ENCODE measurements around the gene MALL.
"Not testable (repeated sequence)": the region's sequence is repeated elsewhere in the genome, so short reads cannot be mapped to it uniquely, and the experiment has no call there.

MALL gene

DNA sequence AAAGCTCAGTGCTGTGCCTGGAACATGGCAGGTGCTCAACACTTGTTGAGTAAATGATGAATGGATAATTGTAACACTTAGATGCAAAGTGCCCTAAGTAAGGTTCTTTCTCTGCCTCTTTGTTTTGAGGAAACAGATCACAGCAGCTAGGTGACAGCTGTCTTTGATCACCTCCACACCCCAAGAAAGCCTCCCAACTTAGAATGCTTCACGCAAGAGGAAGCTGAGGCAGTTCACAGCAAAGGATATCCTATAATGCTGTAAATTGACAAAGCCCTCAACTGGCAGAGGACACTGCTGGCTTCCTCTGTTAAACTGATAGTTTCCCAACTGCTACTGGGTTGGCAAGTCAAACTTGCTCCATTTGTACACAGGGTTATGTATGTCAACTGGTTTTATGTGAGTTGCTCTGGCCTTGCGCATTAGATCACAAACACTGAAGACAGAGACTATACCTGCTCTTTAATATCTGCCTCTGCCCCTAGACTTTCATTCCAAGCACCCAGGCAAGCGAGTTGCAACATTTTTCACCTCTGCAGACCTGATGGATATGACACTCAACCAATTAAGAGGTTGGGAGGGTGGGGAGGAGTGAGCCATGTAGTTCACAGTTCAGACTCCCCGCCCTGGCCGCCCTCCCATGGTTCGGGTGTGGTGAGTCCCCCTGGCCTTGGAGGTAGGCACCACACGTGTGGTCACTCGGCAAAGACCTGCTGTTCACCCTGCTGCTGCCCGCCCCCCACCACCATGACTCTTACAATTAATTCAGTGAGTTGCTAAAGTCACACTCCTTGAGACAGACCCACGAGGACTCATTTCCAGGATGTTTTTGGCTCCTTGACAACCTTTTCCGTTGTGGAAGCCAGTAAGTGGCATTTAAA is 4.8 kb upstream of the MALL start:
- DNase-seq, result no peak

GRCh38 chr2:110116033-110116710 is 550 bp upstream of the MALL start:
- no peak for DNase-seq

DNA sequence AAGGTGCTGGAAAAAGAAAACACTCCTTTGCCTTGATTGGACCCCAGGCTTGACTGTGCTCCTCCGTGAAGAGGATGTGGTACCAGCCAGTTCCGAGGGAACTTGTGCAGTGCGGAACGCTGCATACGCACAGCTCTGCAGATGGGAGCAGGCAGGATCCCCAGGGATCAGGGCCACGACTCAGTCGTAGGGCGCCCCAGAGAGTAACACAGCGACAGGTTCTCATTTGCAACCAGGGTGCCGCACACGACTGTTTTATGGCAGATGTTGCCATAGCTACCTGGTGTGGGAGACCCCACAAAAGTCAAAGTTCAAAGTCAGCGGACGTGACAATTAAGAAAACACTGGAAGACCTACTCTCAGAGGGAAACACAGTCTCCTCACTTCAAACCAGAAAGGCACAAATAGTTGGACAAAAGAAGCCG is 779 bp downstream of the MALL start:
- no peak for DNase-seq

- DNase-seq, result no peak
Observed at GRCh38 chr2:110113961-110114591, 1.5 kb downstream of the MALL start.

DNA sequence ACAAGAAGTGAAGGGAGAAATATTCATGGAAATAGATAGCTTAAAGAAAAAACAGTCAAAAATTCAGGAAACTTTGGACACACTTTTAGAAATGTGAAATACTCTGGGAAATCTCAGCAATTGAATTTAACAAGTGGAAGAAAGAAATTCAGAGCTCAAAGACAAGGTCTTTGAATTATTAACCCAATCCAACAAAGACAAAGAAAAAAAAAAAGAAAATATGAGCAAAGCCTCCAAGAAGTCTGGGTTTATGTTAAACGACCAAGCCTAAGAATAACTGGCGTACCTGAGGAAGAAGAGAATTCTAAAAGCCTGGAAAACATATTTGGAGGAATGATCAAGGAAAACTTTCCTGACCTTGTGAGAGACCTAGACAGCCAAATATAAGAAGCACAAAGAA is 7.3 kb downstream of the MALL start:
- DNase-seq, result not testable (repeated sequence)

GRCh38 chr2:110107092-110108079 is 8.2 kb downstream of the MALL start:
- DNase-seq, result no peak

- no peak for DNase-seq
Observed at GRCh38 chr2:110106642-110107041, 9.0 kb downstream of the MALL start.

- no peak for DNase-seq
Observed at GRCh38 chr2:110105608-110106467, 9.8 kb downstream of the MALL start.

- no peak for DNase-seq
Observed at GRCh38 chr2:110105183-110105582, 10.4 kb downstream of the MALL start.

GRCh38 chr2:110104025-110104771 is 11.4 kb downstream of the MALL start:
- no peak for DNase-seq

GRCh38 chr2:110103061-110103961 is 12.3 kb downstream of the MALL start:
- no peak for DNase-seq

DNA sequence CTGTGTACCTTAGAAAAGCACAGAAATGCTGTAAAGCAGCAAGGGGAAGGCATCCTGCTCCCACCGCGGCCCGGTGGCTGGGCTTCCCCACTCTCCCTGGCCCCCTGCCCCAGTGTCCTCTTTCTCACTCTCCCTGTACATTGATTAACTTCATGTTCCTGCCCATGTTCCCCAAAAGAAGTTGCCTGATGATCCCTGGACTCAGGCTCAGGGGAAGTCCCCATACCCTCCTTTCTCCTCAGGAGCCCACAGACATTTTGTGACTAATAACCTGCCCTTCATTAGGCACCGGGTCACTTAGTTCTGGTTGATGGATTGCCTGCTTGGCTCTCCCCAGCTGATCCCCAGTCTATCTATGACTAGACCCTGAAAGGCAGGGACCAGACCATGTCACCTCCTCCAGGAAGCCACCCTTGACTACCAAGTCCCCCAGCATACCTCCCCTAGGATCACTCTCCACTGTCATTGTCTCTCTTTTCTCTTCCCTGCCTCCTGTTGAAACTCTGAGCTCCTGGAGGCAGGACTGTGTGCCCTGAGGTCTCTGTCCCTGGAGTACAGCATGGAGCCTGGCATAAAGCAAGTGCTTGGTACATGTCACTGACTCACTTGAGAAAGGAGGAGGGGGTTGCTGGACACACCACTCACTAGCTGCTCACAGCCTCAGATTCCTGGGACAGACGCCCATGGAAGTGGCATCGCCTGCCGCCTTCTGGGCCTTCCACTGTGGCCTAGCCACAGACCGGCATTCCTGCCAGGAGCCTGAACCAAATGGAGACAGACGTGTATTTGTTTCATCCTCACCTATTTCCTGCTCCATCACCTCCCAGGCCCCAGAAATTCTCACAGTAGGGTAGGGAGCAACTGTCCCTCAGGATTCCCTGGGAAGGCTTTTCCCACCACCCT is 13.5 kb downstream of the MALL start:
- no peak for DNase-seq

- peak; percentile 22 for DNase-seq
Observed at GRCh38 chr2:110101280-110101844, 14.3 kb downstream of the MALL start.

DNA sequence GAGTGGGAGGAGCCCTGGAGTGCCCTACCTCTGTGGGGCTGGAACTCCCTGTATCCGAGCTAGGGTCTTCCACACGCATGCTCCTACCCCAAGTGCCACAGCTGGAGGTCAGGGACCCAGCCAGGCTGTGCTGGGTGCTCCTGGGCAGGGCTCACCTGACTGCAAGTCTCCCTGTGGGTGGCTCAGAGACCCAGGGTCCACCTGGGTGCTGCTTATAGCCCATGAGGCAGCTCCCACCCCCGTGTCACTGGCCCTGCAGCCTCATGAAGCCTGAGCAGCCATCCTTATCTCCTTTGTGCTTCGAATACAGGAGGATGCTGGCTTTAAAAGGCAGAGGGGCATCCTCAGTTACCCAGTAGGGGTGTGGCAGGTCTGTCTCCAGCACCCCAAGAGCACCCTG is 14.7 kb downstream of the MALL start:
- DNase-seq, result not testable (repeated sequence)

GRCh38 chr2:110100480-110100879 is 15.1 kb downstream of the MALL start:
- no peak for DNase-seq

- no peak for DNase-seq
Observed at GRCh38 chr2:110099471-110100225, 16.0 kb downstream of the MALL start.

DNA sequence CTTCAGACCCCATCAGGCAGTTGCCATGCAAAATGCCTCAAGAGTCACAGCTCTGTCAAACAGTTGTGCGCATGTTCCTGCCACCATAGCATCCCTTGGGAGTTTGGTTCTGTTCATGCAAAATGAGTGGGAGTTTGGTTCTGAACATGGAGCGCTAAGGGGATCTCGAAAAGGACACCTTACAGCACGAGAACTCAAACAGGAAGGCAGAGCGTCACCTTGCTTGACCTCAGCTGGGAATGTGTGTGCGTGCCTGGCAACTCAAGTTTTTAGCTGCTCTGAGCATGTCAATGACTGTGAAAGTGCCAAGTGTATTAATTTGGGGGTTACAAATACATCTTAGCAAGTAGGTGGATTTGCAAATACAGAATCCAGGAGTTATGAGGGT is 16.6 kb downstream of the MALL start:
- DNase-seq, result no peak

All from midbrain (tissue), 1 donor.